ENCODE measurements around the gene TPBGL.

DNA sequence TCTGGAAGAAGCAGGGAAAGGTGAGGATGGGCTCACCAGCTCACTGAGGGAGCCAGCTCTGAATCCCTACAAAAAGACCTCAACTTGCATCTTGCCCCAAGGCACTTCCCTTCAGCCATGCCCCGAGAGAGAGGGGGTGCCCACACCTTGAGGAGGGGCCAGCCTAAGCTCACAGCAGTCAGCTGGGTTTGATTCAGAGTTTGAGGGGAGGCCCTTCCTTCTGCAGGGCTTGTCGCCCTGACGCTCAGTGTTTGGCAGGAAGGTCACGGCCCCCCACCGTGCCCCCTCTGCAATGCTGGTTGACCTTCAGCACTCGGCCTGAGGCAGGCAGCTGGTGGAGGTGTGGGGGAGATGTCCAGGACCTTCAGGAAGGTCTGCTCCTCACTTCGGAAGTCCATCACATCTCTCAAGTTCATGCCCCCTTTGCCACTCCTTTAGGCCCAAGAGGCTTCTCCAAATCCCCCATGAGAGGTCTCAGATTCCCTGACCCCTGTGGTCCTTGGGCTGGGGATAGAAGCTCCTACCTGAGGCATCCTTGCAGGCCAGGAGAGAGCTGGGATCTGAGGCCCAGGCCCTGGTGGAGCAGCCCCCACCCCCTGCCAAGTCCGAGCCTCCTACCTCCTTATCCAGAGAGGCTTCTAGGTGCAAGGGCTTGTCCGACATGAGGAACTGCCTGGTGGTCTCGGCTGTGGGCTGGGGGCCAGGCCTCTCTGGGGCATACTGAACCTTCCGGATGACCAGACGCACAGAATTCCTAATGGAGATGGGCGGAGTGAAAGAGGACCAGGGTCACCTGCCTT, 37.6 kb downstream of the TPBGL start:
- TF ChIP-seq POLR2A (IDR thresholded peaks at IDR 0.05), result no peak
- TF ChIP-seq, protein P1, sequence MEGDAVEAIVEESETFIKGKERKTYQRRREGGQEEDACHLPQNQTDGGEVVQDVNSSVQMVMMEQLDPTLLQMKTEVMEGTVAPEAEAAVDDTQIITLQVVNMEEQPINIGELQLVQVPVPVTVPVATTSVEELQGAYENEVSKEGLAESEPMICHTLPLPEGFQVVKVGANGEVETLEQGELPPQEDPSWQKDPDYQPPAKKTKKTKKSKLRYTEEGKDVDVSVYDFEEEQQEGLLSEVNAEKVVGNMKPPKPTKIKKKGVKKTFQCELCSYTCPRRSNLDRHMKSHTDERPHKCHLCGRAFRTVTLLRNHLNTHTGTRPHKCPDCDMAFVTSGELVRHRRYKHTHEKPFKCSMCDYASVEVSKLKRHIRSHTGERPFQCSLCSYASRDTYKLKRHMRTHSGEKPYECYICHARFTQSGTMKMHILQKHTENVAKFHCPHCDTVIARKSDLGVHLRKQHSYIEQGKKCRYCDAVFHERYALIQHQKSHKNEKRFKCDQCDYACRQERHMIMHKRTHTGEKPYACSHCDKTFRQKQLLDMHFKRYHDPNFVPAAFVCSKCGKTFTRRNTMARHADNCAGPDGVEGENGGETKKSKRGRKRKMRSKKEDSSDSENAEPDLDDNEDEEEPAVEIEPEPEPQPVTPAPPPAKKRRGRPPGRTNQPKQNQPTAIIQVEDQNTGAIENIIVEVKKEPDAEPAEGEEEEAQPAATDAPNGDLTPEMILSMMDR (IDR thresholded peaks at IDR 0.05), result no peak
